Natural killer cell (primary cell): ENCODE results near the gene SATB2. TPM values are rescaled to one million over a fixed set of nuclear protein-coding genes. Genes with fewer than 3 reads are reported as not detected.

Experiments
- ATAC-seq, 3 donors: fragments of 150-1000 bp in 2 of 3; fragments of 200-7000 bp in 1 of 3; cut with Tn5 transposase; 1 replicate in 1 of 3; 2 replicates in 2 of 3; pipeline ENCODE4 v1.10.0; 2021; ENCODE audit warnings: mild to moderate bottlenecking in 2 of 3, moderate library complexity in 2 of 3
- DNase-seq, 2 donors: peaks; one replicate each; pipeline versions ENCODE4 v3.0.0 to v3.0.0-alpha.2; 2013 to 2021; ENCODE audit warnings: mixed read lengths in 1 of 2
- H3K27ac ChIP-seq: one replicate; pipeline ENCODE4 v1.5.1; 2013; ENCODE audit warnings: mild to moderate bottlenecking, low read length
- H3K27me3 ChIP-seq: one replicate; pipeline ENCODE4 v1.6.1; 2013; ENCODE audit warnings: low read length; ENCODE audit not compliant: control insufficient read depth, insufficient read depth
- H3K36me3 ChIP-seq: one replicate; pipeline ENCODE4 v1.6.1; 2013; ENCODE audit warnings: low read length; ENCODE audit not compliant: control insufficient read depth, insufficient read depth
- H3K4me1 ChIP-seq: one replicate; pipeline ENCODE4 v1.6.1; 2013; ENCODE audit warnings: low read length; ENCODE audit not compliant: control insufficient read depth, insufficient read depth
- H3K4me3 ChIP-seq: one replicate; pipeline ENCODE4 v1.5.1; 2013; ENCODE audit warnings: low read length
- H3K9me3 ChIP-seq: one replicate; pipeline ENCODE4 v1.6.1; 2013; ENCODE audit warnings: low read length; ENCODE audit not compliant: control insufficient read depth, insufficient read depth
- H3K27ac Mint-ChIP-seq, 2 donors: one replicate each; pipeline ENCODE4 v1.8.0; 2022; ENCODE audit warnings: mild to moderate bottlenecking in 2 of 2, mixed read lengths in 2 of 2, moderate library complexity in 1 of 2
- H3K27me3 Mint-ChIP-seq, 2 donors: one replicate each; pipeline ENCODE4 v1.8.0; 2022; ENCODE audit warnings: low read depth in 2 of 2, mixed read lengths in 2 of 2
- H3K36me3 Mint-ChIP-seq: one replicate; pipeline ENCODE4 v1.8.0; 2022; ENCODE audit warnings: mixed read lengths
- H3K4me1 Mint-ChIP-seq, 2 donors: one replicate each; pipeline ENCODE4 v1.8.0; 2022; ENCODE audit warnings: mixed read lengths in 2 of 2
- H3K4me3 Mint-ChIP-seq: one replicate; pipeline ENCODE4 v1.8.0; 2022; ENCODE audit warnings: mild to moderate bottlenecking, moderate library complexity, mixed read lengths
- H3K9me3 Mint-ChIP-seq, 2 donors: one replicate each; pipeline ENCODE4 v1.8.0; 2022; ENCODE audit warnings: mixed read lengths in 2 of 2
- WGBS: methylation state at CpG from one replicate; pipeline ENCODE4 v1.1.7; 2013; ENCODE audit warnings: missing lambda C conversion rate; ENCODE audit not compliant: insufficient coverage; 5-methylcytosine and 5-hydroxymethylcytosine counted together
- intact Hi-C: fragments of 100-400 bp; cut with micrococcal nuclease; formaldehyde crosslinking; loops from one replicate; pipeline ENCODE4 v1.14.2; 2022
- total RNA-seq, 4 donors: library from RNA; stranded (reverse); fragments of 120-200 nt in 1 of 4; gene quantifications; one replicate each; pipeline versions ENCODE4 v1.2.3 to v1.2.4, GENCODE V29; 2013 to 2022
- TF ChIP-seq, protein P1 (sequence below): fragments of 200-600 bp; IDR thresholded peaks from one replicate; pipeline ENCODE4 v1.8.0; 2022; ENCODE audit warnings: antibody characterized with exemption

Gene SATB2
- total RNA-seq, 3 donors from 2014 or later (not counting 1 experiment from before 2014, with no cell fraction given), result 0.73 to 2.8 (median 0.79) TPM

DNA sequence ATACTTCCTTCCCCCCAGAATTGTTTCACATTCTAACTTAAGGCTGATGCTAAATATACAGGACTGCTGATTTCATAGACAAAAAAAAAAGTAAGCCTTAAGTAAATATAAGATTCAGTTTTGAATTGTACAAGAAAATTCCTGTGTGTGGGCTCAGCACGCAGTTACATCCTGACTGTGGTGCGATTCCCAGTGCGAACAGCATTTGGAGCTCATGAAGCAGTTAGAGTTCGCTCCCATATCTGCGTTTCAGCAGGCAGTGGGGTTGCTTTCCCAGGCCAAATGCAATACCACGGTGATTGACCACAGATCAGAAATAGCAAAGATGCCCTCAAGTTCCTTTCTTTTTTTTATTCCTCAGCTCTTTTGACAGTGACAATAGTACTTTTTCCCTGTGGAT, 75.6 kb downstream of the SATB2 start:
- Mint-ChIP-seq H3K36me3 (no peaks in the 10 kb centered on the region), H3K27ac (no peak overlapping the region), H3K4me1 (no peaks in the 10 kb centered on the region), H3K9me3 (no peaks in the 10 kb centered on the region), H3K27me3 (peaks cover 3 to 22% of the 10 kb centered on the region in 2 donors), H3K4me3 (no peak overlapping the region)
- intact Hi-C loops, result no loop called here
- no peaks in the 10 kb centered on the region for H3K36me3 ChIP-seq
- DNase-seq (no peak), ATAC-seq (no peak)
- no peak overlapping the region for H3K27ac ChIP-seq
- H3K4me3 ChIP-seq, result no peak overlapping the region
- peaks cover 4% of the 10 kb centered on the region for H3K27me3 ChIP-seq
- TF ChIP-seq, protein P1, sequence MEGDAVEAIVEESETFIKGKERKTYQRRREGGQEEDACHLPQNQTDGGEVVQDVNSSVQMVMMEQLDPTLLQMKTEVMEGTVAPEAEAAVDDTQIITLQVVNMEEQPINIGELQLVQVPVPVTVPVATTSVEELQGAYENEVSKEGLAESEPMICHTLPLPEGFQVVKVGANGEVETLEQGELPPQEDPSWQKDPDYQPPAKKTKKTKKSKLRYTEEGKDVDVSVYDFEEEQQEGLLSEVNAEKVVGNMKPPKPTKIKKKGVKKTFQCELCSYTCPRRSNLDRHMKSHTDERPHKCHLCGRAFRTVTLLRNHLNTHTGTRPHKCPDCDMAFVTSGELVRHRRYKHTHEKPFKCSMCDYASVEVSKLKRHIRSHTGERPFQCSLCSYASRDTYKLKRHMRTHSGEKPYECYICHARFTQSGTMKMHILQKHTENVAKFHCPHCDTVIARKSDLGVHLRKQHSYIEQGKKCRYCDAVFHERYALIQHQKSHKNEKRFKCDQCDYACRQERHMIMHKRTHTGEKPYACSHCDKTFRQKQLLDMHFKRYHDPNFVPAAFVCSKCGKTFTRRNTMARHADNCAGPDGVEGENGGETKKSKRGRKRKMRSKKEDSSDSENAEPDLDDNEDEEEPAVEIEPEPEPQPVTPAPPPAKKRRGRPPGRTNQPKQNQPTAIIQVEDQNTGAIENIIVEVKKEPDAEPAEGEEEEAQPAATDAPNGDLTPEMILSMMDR, result no peak
- WGBS, result 5% methylated on average over 6 of the region's 6 CpGs
- H3K9me3 ChIP-seq, result no peaks in the 10 kb centered on the region
- H3K4me1 ChIP-seq, result no peaks in the 10 kb centered on the region

DNA sequence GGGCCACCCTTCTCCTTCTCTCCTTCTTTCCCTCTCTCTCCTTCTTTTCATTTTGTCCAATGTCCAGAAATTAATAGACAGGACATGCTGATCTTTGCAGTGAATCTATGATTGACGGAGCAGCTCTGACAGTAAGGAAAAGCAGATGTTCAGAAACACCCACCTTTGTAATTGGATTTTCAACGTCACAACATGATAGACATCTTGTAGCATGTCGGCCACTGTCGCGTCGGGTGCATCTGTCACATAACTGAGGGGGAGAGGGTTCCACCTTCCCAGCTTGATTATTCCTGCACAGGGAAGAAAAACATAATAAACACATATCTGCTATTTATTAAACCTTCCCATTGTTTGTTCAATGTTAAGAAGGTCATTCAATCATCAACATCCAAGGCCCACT, 76.2 kb downstream of the SATB2 start:
- TF ChIP-seq, protein P1, result no peak
- Histone ChIP-seq H3K4me1 (no peaks in the 10 kb centered on the region), H3K4me3 (no peak overlapping the region), H3K27me3 (peaks cover 4% of the 10 kb centered on the region), H3K27ac (no peak overlapping the region), H3K9me3 (no peaks in the 10 kb centered on the region), H3K36me3 (no peaks in the 10 kb centered on the region)
- WGBS, result 66% methylated on average over 6 of the region's 6 CpGs
- no peak for DNase-seq
- H3K4me1 Mint-ChIP-seq, result no peaks in the 10 kb centered on the region
- no peaks in the 10 kb centered on the region for H3K9me3 Mint-ChIP-seq
- ATAC-seq, result no peak
- H3K27ac Mint-ChIP-seq, result no peak overlapping the region
- intact Hi-C loops, result no loop called here
- no peaks in the 10 kb centered on the region for H3K36me3 Mint-ChIP-seq
- H3K27me3 Mint-ChIP-seq, result peaks cover 3 to 22% of the 10 kb centered on the region in 2 donors
- H3K4me3 Mint-ChIP-seq, result no peak overlapping the region

DNA sequence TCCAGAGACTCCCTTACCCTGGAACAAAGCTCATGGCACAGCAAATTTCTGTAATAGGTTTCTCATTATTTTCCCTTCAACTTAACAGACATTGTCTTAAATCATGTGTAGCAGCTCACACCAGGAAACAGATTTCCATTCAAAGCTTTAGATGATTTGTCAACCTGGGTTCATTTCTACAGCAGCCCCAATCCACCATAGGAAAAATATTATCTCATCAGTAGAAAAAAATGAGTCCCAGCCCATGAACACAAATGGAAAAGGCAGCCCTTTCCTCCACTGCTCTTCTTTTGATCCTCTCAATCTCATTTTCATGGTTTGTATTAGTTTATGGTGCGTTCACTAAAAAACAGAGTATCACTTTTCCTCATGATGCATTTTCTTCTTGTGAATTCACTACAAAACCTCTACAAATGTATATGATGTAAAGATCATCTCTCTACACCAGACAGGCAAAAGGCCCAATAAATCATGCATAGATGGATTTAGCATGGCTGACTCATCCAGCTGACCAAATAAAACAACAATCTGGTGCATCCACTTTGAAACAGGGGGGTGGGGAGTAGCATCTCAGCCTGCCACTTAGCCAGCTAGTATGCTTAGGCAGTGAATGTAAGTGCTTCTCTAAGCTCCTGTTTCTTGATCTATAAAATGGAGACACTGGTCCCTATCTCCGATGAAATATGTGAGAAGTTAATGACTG, 78.6 kb downstream of the SATB2 start:
- intact Hi-C loops, result no loop called here
- H3K27ac Mint-ChIP-seq, result no peak overlapping the region
- WGBS, result no CpG with 5 or more reads among the region's 2 CpGs
- no peaks in the 10 kb centered on the region for H3K4me1 Mint-ChIP-seq
- TF ChIP-seq, protein P1, result no peak
- H3K4me1 ChIP-seq, result no peaks in the 10 kb centered on the region
- no peaks in the 10 kb centered on the region for H3K9me3 ChIP-seq
- ATAC-seq, result no peak
- H3K4me3 ChIP-seq, result no peak overlapping the region
- no peak overlapping the region for H3K27ac ChIP-seq
- H3K27me3 Mint-ChIP-seq, result peaks cover 3 to 19% of the 10 kb centered on the region in 2 donors
- H3K4me3 Mint-ChIP-seq, result no peak overlapping the region
- peaks cover 4% of the 10 kb centered on the region for H3K27me3 ChIP-seq
- H3K36me3 ChIP-seq, result no peaks in the 10 kb centered on the region
- H3K36me3 Mint-ChIP-seq, result no peaks in the 10 kb centered on the region
- no peaks in the 10 kb centered on the region for H3K9me3 Mint-ChIP-seq
- DNase-seq, result no peak
